T-cell (primary cell): ENCODE data around the gene LGALS3BP. TPM values are rescaled to one million over a fixed set of nuclear protein-coding genes. Genes with fewer than 3 reads are reported as not detected.

Experiments
- ATAC-seq, 4 experiments: fragments of 200-7000 bp in 3 of 4; fragments of 150-1000 bp in 1 of 4; cut with Tn5 transposase; replicated peaks in 1 of 4; 1 replicate in 3 of 4; 2 replicates in 1 of 4; pipeline ENCODE4 v1.10.0; 2021; ENCODE audit warnings: moderate library complexity in 3 of 4, mild to moderate bottlenecking in 2 of 4, moderate number of reproducible peaks in 1 of 4
- CTCF ChIA-PET, 2 donors: fragments of 300-600 bp; sonication (Branson Sonifier 250); formaldehyde crosslinking; loops; one replicate each; lab custom pipeline; 2022; ENCODE audit warnings: antibody characterized with exemption in 2 of 2; lab: Charles Lee
- POLR2A ChIA-PET, 2 donors: fragments of 300-600 bp; sonication (Branson Sonifier 250); formaldehyde crosslinking; loops; one replicate each; lab custom pipeline; 2022; ENCODE audit warnings: antibody characterized with exemption in 2 of 2; lab: Charles Lee
- DNase-seq, 35 experiments: peaks; one replicate each; pipeline versions ENCODE4 v3.0.0 to v3.0.0-alpha.2; 2013 to 2023
- H3K27ac ChIP-seq: one replicate; pipeline ENCODE4 v1.5.1; 2013; ENCODE audit warnings: low read length
- H3K27me3 ChIP-seq, 2 experiments: replicated peaks in 1 of 2; 1 replicate in 1 of 2; 2 replicates in 1 of 2; pipeline versions ENCODE4 v1.6.1 to v1.7.0; 2013; ENCODE audit warnings: low read length in 1 of 2, mixed read lengths in 1 of 2; ENCODE audit not compliant: control insufficient read depth in 2 of 2, insufficient read depth in 2 of 2; ENCODE audit errors: extremely low read depth in 1 of 2
- H3K36me3 ChIP-seq, 2 donors: 1 replicate in 1 of 2; 2 replicates in 1 of 2; pipeline versions ENCODE4 v1.6.1 to v1.7.0; 2013; ENCODE audit warnings: low read length in 1 of 2; ENCODE audit not compliant: control insufficient read depth in 2 of 2, insufficient read depth in 1 of 2; ENCODE audit errors: extremely low read depth in 1 of 2
- H3K4me1 ChIP-seq, 2 experiments: 1 replicate in 1 of 2; 2 replicates in 1 of 2; pipeline versions ENCODE4 v1.6.1 to v1.7.0; 2013; ENCODE audit warnings: low read length in 2 of 2, mixed read lengths in 1 of 2; ENCODE audit not compliant: insufficient read depth in 2 of 2, control insufficient read depth in 1 of 2; ENCODE audit errors: extremely low read depth in 1 of 2
- H3K4me3 ChIP-seq, 2 donors: 1 replicate in 1 of 2; 2 replicates in 1 of 2; pipeline versions ENCODE4 v1.5.1 to v1.7.0; 2013; ENCODE audit warnings: mild to moderate bottlenecking in 2 of 2, low read length in 1 of 2, moderate library complexity in 1 of 2; ENCODE audit not compliant: control insufficient read depth in 1 of 2; ENCODE audit errors: extremely low read depth in 1 of 2
- H3K9me3 ChIP-seq: 2 replicates; pipeline ENCODE4 v1.7.0; 2013
- H3K27ac Mint-ChIP-seq, 2 donors: one replicate each; pipeline ENCODE4 v1.8.0; 2020 to 2021; ENCODE audit warnings: mild to moderate bottlenecking in 2 of 2, mixed read lengths in 2 of 2
- H3K27me3 Mint-ChIP-seq, 2 donors: one replicate each; pipeline ENCODE4 v1.8.0; 2021 to 2022; ENCODE audit warnings: mixed read lengths in 2 of 2
- H3K36me3 Mint-ChIP-seq: one replicate; pipeline ENCODE4 v1.8.0; 2021; ENCODE audit warnings: mixed read lengths
- H3K4me1 Mint-ChIP-seq, 3 donors: one replicate each; pipeline ENCODE4 v1.8.0; 2020 to 2022; ENCODE audit warnings: mixed read lengths in 3 of 3, mild to moderate bottlenecking in 1 of 3
- H3K4me3 Mint-ChIP-seq, 3 donors: one replicate each; pipeline ENCODE4 v1.8.0; 2020 to 2022; ENCODE audit warnings: mild to moderate bottlenecking in 3 of 3, mixed read lengths in 3 of 3, moderate library complexity in 3 of 3
- H3K9me3 Mint-ChIP-seq, 3 donors: one replicate each; pipeline ENCODE4 v1.8.0; 2020 to 2022; ENCODE audit warnings: mixed read lengths in 3 of 3
- WGBS: methylation state at CpG from one replicate; pipeline ENCODE4 v1.1.5; 2013; ENCODE audit warnings: missing lambda C conversion rate; ENCODE audit not compliant: insufficient coverage; 5-methylcytosine and 5-hydroxymethylcytosine counted together
- total RNA-seq, 35 experiments: library from RNA in 6 of 35; stranded (reverse) in 6 of 35; fragments of 120-200 nt in 1 of 35; gene quantifications; one replicate each; pipeline versions ENCODE4 v1.2.1 to v1.2.4 and lab custom pipeline; 2013 to 2026

LGALS3BP gene
- total RNA-seq, 5 donors from 2014 or later (not counting 1 experiment from before 2014, with no cell fraction given), result 28.2 to 80.7 (median 51.6) TPM

DNA sequence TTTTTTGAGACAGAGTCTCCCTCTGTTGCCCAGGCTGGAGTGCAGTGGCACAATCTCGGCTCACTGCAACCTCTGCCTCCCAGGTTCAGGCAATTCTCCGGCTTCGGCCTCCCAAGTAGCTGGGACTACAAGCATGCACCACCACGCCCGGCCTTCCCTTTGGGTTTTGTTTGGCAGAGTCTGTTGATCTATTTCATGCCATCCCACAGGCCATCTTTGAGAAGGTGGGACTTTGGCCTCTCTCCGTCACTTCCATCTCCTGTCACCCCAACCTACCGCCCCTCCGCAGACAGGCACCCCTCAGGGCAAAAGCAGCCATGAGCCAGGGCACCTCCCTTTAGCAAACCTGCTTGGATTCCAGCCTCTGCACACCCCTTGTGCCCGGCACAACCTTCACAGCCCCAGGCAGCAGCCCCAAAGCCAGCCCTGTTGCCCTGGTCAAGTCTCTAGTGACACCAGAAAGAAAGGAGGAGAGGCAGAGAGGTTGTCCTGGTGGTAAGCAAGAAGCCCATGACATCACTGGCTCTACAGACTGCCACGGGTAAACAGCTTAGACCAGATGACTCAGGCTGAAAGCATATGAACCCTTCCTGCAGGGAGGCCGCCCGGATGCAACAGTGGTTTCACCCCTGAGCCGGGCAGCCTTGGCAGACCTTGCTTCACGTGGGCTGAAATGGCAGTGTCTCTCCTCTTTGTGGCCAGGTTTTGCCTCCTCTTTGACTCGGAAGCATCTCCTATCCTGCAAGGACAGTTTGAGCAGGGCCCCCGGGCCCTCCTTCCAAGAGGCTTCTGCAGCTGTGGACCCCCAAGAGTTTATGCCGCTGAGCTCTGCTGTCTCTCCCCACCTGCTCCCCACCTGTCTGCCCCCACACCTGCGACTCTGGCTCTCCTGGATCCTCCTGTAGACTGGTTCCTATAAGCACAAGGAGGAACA is 46.4 kb downstream of the LGALS3BP start:
- no peaks in the 10 kb centered on the region for H3K9me3 Mint-ChIP-seq
- peaks cover 4% of the 10 kb centered on the region in 2 donors for H3K27me3 Mint-ChIP-seq
- ATAC-seq (peak; percentile 66 to 98 (median 88)), DNase-seq (peak in 21 of 35 experiments; percentile 4 to 49 (median 26))
- Histone ChIP-seq H3K36me3 (no peaks in the 10 kb centered on the region), H3K4me1 (peaks cover 0 to 12% of the 10 kb centered on the region in 2 experiments), H3K9me3 (no peaks in the 10 kb centered on the region), H3K27me3 (peaks cover 0 to 22% of the 10 kb centered on the region in 2 experiments), H3K4me3 (no peak overlapping the region), H3K27ac (peak overlapping the region; percentile 39)
- no peaks in the 10 kb centered on the region for H3K36me3 Mint-ChIP-seq
- POLR2A ChIA-PET, result no interaction called here
- H3K27ac Mint-ChIP-seq, result peak overlapping the region; percentile 71 to 81
- WGBS, result 45% methylated on average over 9 of the region's 18 CpGs
- CTCF ChIA-PET, result interaction anchor here in 1 of 2 donors (0.6 kb wide), 1 partner anchor 16 kb away, joined by 3 read pairs; no protein-coding TSS in a partner anchor
- no peak overlapping the region for H3K4me3 Mint-ChIP-seq
- peaks cover 0 to 14% (median 10%) of the 10 kb centered on the region in 3 donors for H3K4me1 Mint-ChIP-seq

DNA sequence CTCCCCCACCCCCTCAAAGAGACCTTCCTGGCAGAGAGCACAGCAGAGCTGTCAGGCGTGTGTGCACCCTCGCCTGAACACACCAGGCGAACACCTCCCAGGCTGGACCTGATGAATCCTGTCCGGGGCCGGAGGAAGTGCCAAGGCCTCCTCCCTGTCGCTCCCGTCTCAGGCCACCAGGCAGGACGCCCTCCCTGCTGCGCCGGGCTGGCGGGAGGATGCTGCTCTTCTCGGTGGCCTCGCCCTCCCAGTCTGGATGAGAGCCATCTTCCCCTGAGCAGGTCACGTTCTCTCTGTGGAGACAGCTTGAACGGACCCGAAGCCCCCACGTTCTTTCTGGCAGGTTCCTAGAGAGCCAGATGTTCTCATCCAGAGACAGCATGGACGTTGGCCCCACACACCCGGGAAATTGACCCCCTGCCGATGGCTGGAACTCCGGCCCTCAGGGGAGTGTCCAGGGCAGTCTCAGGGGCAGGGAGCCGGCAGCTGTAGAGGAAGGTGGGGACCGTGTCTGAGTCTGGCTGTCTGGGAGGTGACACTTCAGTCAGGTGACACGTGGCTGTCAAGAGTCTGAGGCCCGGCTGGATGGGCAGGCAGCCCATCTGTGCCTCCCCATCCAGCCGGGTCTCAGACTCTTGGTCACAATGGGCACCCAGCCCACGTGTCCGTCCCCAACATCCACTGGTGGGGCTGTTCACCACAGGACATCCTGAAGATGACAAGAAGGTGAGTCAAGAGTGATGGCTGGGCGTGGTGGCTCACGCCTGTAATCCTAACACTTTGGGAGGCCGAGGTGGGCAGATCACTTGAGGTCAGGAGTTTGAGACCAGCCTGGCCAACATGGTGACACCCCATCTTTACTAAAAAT is 49.6 kb downstream of the LGALS3BP start:
- Mint-ChIP-seq H3K27ac (no peak overlapping the region), H3K9me3 (no peaks in the 10 kb centered on the region), H3K36me3 (no peaks in the 10 kb centered on the region), H3K4me3 (no peak overlapping the region), H3K4me1 (peaks cover 0 to 14% (median 10%) of the 10 kb centered on the region in 3 donors), H3K27me3 (peaks cover 4 to 9% of the 10 kb centered on the region in 2 donors)
- 86% methylated on average over 25 of the region's 31 CpGs for WGBS
- Histone ChIP-seq H3K36me3 (no peaks in the 10 kb centered on the region), H3K27ac (no peak overlapping the region), H3K27me3 (peaks cover 0 to 33% of the 10 kb centered on the region in 2 experiments), H3K4me1 (peaks cover 0 to 19% of the 10 kb centered on the region in 2 experiments), H3K4me3 (no peak overlapping the region), H3K9me3 (no peaks in the 10 kb centered on the region)
- ChIA-PET POLR2A (no interaction called here), CTCF (no interaction called here)
- DNase-seq (no peak), ATAC-seq (no peak)

DNA sequence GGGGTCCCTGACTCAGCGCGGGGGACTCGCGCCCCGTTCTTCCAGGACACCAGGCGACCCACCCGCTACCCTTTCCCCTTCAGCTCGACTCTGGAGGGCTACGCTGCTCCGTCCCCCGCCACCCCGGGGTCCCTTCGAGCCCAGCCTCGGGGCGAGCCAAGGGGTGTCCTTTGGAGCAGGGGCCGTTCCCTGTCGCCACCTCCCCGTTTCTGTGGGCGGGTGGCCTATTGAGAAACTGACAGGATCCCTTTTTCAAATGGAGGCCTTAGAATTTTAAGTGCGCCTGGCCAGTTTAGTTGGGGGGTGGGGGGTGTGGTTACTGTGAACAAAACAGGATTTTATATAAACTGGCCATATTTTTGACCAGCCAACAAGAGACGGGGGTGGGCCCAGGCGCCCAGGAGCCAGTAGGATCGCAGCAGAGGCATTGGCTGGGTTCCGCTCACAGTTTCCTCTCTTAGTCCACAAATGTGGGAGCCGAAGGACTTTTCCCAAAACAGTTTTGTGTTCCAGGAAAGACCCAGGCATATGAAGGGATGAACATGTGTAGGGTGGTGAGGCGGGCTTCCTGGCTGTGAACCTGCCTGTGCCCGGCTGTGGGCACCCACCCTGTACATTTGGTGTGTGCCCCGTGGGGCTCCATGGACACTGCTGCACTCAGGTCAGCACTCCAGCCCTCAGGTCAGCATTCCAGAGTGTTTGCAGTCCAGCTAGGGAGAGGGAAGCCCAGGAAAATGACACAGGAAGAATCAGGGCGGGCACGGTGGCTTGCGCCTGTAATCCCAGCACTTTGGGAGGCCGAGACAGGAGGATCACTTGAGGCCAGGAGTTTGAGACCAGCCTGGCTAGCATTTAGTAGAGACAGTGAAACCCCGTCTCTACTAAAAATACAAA is 53.8 kb downstream of the LGALS3BP start:
- ChIA-PET CTCF (interaction anchor here in 1 of 2 donors (0.7 kb wide), 1 partner anchor 26 kb away, joined by 3 read pairs; no protein-coding TSS in a partner anchor), POLR2A (no interaction called here)
- Histone ChIP-seq H3K4me3 (peak overlapping the region; percentile 4 to 17), H3K4me1 (peaks cover 6 to 25% of the 10 kb centered on the region in 2 experiments), H3K9me3 (no peaks in the 10 kb centered on the region), H3K27ac (no peak overlapping the region), H3K27me3 (peaks cover 0 to 44% of the 10 kb centered on the region in 2 experiments), H3K36me3 (no peaks in the 10 kb centered on the region)
- peaks cover 11 to 19% (median 14%) of the 10 kb centered on the region in 3 donors for H3K4me1 Mint-ChIP-seq
- H3K27ac Mint-ChIP-seq, result no peak overlapping the region
- no peaks in the 10 kb centered on the region for H3K9me3 Mint-ChIP-seq
- H3K36me3 Mint-ChIP-seq, result no peaks in the 10 kb centered on the region
- WGBS, result 48% methylated on average over 20 of the region's 33 CpGs
- ATAC-seq, result peak in 1 of 4 experiments; percentile 3
- peaks cover 4 to 17% of the 10 kb centered on the region in 2 donors for H3K27me3 Mint-ChIP-seq
- peak overlapping the region in 2 of 3 donors; percentile 17 to 21 for H3K4me3 Mint-ChIP-seq
- peak in 1 of 35 experiments; percentile 7 for DNase-seq

DNA sequence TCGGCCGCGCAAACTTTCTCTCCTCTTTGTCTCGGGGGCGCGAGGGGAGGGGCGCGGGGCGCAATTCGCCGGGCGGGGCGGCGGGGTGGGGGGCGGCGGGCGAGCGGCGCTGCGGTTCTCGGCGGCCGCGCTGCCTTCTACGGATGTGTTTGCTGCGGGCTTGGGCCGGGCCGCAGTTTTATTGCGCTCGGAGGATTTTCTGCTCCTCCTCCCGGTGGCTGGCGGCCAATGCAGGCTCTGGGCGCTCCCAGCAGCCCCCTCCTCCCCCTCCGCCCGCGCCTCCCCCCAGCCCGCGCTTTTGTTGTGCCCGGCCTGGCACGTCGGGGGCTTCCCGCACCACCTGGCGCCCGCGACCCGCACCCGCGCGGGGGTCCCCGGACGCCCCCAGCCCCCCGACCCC is 54.5 kb downstream of the LGALS3BP start, which contains the start of gene TIMP2:
Gene TIMP2 (minus strand): TSS at position 154 of the 400 bp plus-strand sequence. CDS start 299 bp downstream, outside the sequence.
- peaks cover 11 to 19% (median 14%) of the 10 kb centered on the region in 3 donors for H3K4me1 Mint-ChIP-seq
- CTCF ChIA-PET, result interaction anchor here in 1 of 2 donors (0.7 kb wide), 1 partner anchor 25 kb away, joined by 3 read pairs; no protein-coding TSS in a partner anchor
- peak within 1 kb of the TSS; percentile 78 to 81 (median 79) for H3K4me3 Mint-ChIP-seq

DNA sequence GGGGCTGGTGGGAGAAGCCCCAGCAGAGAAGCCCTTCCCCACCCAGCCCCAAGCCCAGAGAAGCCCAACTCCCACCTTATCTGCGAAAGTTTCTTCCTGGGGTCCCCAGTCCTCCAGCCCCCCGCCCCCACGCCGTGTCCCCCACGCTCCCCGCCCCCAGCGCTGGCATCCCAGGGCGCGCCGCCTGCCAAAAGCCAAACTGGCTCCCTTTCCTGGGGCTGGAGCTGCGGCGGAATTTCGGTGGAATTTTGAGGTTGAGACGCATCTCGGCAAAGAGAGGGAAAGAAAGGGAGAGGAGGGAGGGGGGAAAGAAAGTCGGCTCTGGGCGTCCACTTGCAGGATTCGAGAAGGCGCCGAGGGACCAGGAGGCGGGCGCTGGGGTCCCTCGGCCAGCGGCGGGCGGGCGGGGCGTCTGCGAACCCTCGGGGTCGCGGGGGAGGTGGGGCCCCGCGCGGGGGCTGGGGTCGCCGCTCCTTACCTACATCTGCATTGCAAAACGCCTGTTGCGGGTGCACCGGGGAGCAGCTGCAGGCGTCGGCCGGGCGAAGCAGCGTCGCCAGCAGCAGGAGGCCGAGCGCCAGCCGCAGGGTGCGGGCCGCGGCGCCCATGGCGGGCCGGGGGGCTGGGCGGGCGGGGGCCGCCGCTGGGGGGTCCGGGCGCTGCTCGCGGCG is 55.1 kb downstream of the LGALS3BP start:
- Mint-ChIP-seq H3K4me3 (peak overlapping the region; percentile 78 to 81 (median 79)), H3K36me3 (no peaks in the 10 kb centered on the region), H3K27me3 (peaks cover 4 to 17% of the 10 kb centered on the region in 2 donors), H3K27ac (no peak overlapping the region), H3K9me3 (no peaks in the 10 kb centered on the region), H3K4me1 (peaks cover 11 to 19% (median 14%) of the 10 kb centered on the region in 3 donors)
- POLR2A ChIA-PET, result no interaction called here
- CTCF ChIA-PET, result interaction anchor here in 1 of 2 donors (0.7 to 0.9 kb wide), 2 partner anchors 52 to 59 kb away, joined by 3 to 4 read pairs; no protein-coding TSS in a partner anchor
- no peaks in the 10 kb centered on the region for H3K36me3 ChIP-seq
- peak in 3 of 35 experiments; percentile 8 to 21 (median 12) for DNase-seq
- peak; percentile 13 to 38 (median 18) for ATAC-seq
- WGBS, result under 1% methylated on average over 52 of the region's 64 CpGs
- peaks cover 6 to 25% of the 10 kb centered on the region in 2 experiments for H3K4me1 ChIP-seq
- H3K4me3 ChIP-seq, result peak overlapping the region; percentile 42 to 76
- H3K9me3 ChIP-seq, result no peaks in the 10 kb centered on the region
- H3K27me3 ChIP-seq, result peaks cover 0 to 50% of the 10 kb centered on the region in 2 experiments
- H3K27ac ChIP-seq, result no peak overlapping the region

More for the DNA sequence above, 54.5 kb downstream of the LGALS3BP start, which contains the start of gene TIMP2:
- H3K27ac Mint-ChIP-seq, result no peak within 1 kb of the TSS
- Histone ChIP-seq H3K27ac (no peak within 1 kb of the TSS), H3K27me3 (peaks cover 0 to 45% of the 10 kb centered on the region in 2 experiments), H3K36me3 (no peaks in the 10 kb centered on the region), H3K4me3 (peak within 1 kb of the TSS; percentile 42 to 76), H3K4me1 (peaks cover 6 to 25% of the 10 kb centered on the region in 2 experiments), H3K9me3 (no peaks in the 10 kb centered on the region)
- ATAC-seq (peak; percentile 86 to 89 (median 88)), DNase-seq (peak; percentile 37 to 83 (median 67))
- H3K27me3 Mint-ChIP-seq, result peaks cover 4 to 17% of the 10 kb centered on the region in 2 donors
- POLR2A ChIA-PET, result no interaction called here
- H3K36me3 Mint-ChIP-seq, result no peaks in the 10 kb centered on the region
- WGBS, result under 1% methylated on average over 24 of the region's 52 CpGs
- no peaks in the 10 kb centered on the region for H3K9me3 Mint-ChIP-seq
